Measurements from ENCODE around the gene RSPRY1. TPM values are rescaled to one million over a fixed set of nuclear protein-coding genes. Genes with fewer than 3 reads are reported as not detected.

Gene RSPRY1
- total and polyA plus RNA-seq, 8 donors = 32.5 to 46.8 (median 39.8) TPM

- Histone ChIP-seq H3K9me3 (no peaks in the 10 kb centered on the region), H3K4me3 (no peak overlapping the region), H3K4me1 (peaks cover 0 to 10% of the 10 kb centered on the region in 2 donors), H3K27me3 (no peaks in the 10 kb centered on the region), H3K27ac (peak overlapping the region in 1 of 2 donors; percentile 28), H3K36me3 (peaks cover 0 to 41% of the 10 kb centered on the region in 2 donors)
- no peak for TF ChIP-seq CTCF (IDR thresholded peaks at IDR 0.05)
- DNase-seq (peak in 1 of 4 donors; percentile 4), ATAC-seq (no peak)
- intact Hi-C loops (cut with DNase I) = no loop called here
Measured at GRCh38 chr16:57258910-57259475, 72.9 kb downstream of the RSPRY1 start.

GRCh38 chr16:57260294-57260929 is 74.3 kb downstream of the RSPRY1 start:
- peaks cover 0 to 16% of the 10 kb centered on the region in 2 donors for H3K4me1 ChIP-seq
- ATAC-seq (no peak), DNase-seq (peak in 1 of 4 donors; percentile 31)
- TF ChIP-seq CTCF (IDR thresholded peaks at IDR 0.05) = no peak
- H3K27ac ChIP-seq = peak overlapping the region; percentile 65 to 68
- H3K27me3 ChIP-seq = no peaks in the 10 kb centered on the region
- intact Hi-C loops (cut with DNase I) = no loop called here
- peaks cover 0 to 27% of the 10 kb centered on the region in 2 donors for H3K36me3 ChIP-seq
- no peak overlapping the region for H3K4me3 ChIP-seq
- H3K9me3 ChIP-seq = no peaks in the 10 kb centered on the region

GRCh38 chr16:57261806-57262205 is 75.7 kb downstream of the RSPRY1 start:
- DNase-seq (peak in 1 of 4 donors; percentile 6), ATAC-seq (no peak)
- no peaks in the 10 kb centered on the region for H3K9me3 ChIP-seq
- no peak overlapping the region for H3K4me3 ChIP-seq
- peaks cover 12 to 29% of the 10 kb centered on the region in 2 donors for H3K4me1 ChIP-seq
- no peak for TF ChIP-seq CTCF (IDR thresholded peaks at IDR 0.05)
- intact Hi-C loops (cut with DNase I) = no loop called here
- no peaks in the 10 kb centered on the region for H3K27me3 ChIP-seq
- no peak overlapping the region for H3K27ac ChIP-seq
- peaks cover 0 to 13% of the 10 kb centered on the region in 2 donors for H3K36me3 ChIP-seq

GRCh38 chr16:57262841-57263540 is 76.9 kb downstream of the RSPRY1 start:
- Histone ChIP-seq H3K27ac (no peak overlapping the region), H3K9me3 (no peaks in the 10 kb centered on the region), H3K27me3 (no peaks in the 10 kb centered on the region), H3K36me3 (peaks cover 0 to 4% of the 10 kb centered on the region in 2 donors), H3K4me3 (no peak overlapping the region), H3K4me1 (peaks cover 18 to 40% of the 10 kb centered on the region in 2 donors)
- peak in 1 of 4 donors; percentile 29 for DNase-seq
- TF ChIP-seq CTCF (IDR thresholded peaks at IDR 0.05) = no peak
- intact Hi-C loops (cut with DNase I) = no loop called here
- no peak for ATAC-seq
